AG04450 (cell line): ENCODE measurements around the gene DSE. TPM values are rescaled to one million over a fixed set of nuclear protein-coding genes. Genes with fewer than 3 reads are reported as not detected.

Experiments
- CTCF ChIA-PET: fragments of 300-600, 350-600 bp; formaldehyde crosslinking; extraction: SDS; loops from one replicate; lab custom pipeline; 2022; ENCODE audit warnings: antibody characterized with exemption, inconsistent platforms; lab: Charles Lee
- POLR2A ChIA-PET: fragments of 350-600 bp; formaldehyde crosslinking; extraction: SDS; loops from one replicate; lab custom pipeline; 2021; ENCODE audit warnings: antibody characterized with exemption, inconsistent platforms; lab: Yijun Ruan, JAX
- DNase-seq: peaks from one replicate; pipeline ENCODE4 v3.0.0-alpha.2; 2011; ENCODE audit warnings: low read depth, low spot score
- H3K27ac ChIP-seq: one replicate; pipeline ENCODE4 v1.5.1; 2012; ENCODE audit warnings: low read depth, low read length, control low read depth
- H3K27me3 ChIP-seq: one replicate; pipeline ENCODE4 v1.6.0; 2012; ENCODE audit warnings: low read length; ENCODE audit not compliant: control insufficient read depth, insufficient read depth
- H3K4me3 ChIP-seq: 2 replicates; pipeline ENCODE4 v1.5.1; 2011; ENCODE audit warnings: mild to moderate bottlenecking, low read depth, low read length, control low read depth
- H3K9me3 ChIP-seq: 2 replicates; pipeline ENCODE4 v1.5.1; 2012; ENCODE audit warnings: low read length; ENCODE audit not compliant: control insufficient read depth, insufficient read depth
- CTCF ChIP-seq: IDR thresholded peaks from 2 replicates; pipeline ENCODE4 v1.5.1; 2011; ENCODE audit warnings: low read depth, low read length, control low read depth, inconsistent platforms
- polyA plus RNA-seq: library from polyadenylated mRNA; depleted of rRNA; stranded (reverse); fragments of >200 nt; gene quantifications from 2 replicates; pipeline ENCODE4 v1.2.3, GENCODE V29; 2011

Gene DSE
- polyA plus RNA-seq, 1 experiment: 86.2 TPM

DNA sequence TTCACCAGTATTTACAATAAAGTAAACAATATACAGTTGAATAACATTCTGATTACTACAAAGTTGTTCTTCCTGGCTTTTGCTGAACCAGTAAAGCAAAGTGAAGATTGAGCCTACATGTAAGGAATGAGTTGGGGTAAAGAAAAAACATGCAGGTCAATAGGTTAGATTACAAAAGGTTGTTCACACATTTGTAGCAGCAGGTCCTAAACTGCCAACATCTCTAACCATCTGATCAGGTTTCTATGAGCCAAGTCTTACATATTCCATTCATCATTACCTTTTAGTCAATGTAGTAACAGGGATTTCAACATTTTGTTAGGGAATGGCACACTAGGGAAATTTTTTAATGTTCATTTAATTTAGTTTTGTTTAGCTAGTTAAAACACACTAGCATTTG, 81.2 kb downstream of the DSE start:
- no peak for DNase-seq
- no peak for TF ChIP-seq CTCF
- H3K4me3 ChIP-seq: no peak overlapping the region
- ChIA-PET POLR2A (no interaction called here), CTCF (interaction anchor here (1.0 to 2.8 kb wide), 3 partner anchors 60 to 164 kb away, joined by 3 to 11 read pairs (median 9); partner anchors contain the start of gene CALHM5)
- no peaks in the 10 kb centered on the region for H3K9me3 ChIP-seq
- no peaks in the 10 kb centered on the region for H3K27me3 ChIP-seq
- no peak overlapping the region for H3K27ac ChIP-seq

DNA sequence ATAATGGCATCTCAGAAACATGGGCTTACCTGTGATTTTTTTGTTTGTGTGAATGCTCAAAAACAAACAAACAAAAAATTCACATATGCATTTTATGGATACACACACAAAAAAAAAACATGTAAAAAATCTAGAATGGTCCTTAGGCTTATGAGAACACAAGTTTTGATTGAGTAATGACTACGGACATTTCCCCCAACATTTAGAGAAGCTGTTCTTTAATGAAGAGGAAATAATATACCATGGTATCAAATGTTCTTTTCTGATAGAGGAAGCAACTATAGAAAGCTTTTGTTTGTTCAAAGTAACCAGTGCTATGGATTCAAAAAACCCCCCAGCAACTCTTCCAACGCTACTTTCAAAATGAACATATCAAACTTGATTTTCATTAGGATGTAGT, 81.8 kb downstream of the DSE start:
- CTCF ChIA-PET: interaction anchor here (0.8 to 2.8 kb wide), 2 partner anchors 165 to 183 kb away, joined by 3 to 11 read pairs; no protein-coding TSS in a partner anchor

GRCh38 chr6:116456106-116456505, 85.4 kb downstream of the DSE start:
- POLR2A ChIA-PET: no interaction called here

More for the DNA sequence above, 81.8 kb downstream of the DSE start:
- no peak for DNase-seq
- H3K27me3 ChIP-seq: no peaks in the 10 kb centered on the region
- H3K4me3 ChIP-seq: no peak overlapping the region
- no peaks in the 10 kb centered on the region for H3K9me3 ChIP-seq
- POLR2A ChIA-PET: no interaction called here
- no peak overlapping the region for H3K27ac ChIP-seq
- no peak for TF ChIP-seq CTCF

GRCh38 chr6:116456927-116457326, 86.2 kb downstream of the DSE start:
- no peaks in the 10 kb centered on the region for H3K27me3 ChIP-seq
- no peak for TF ChIP-seq CTCF
- CTCF ChIA-PET: no interaction called here
- H3K9me3 ChIP-seq: peaks cover 5% of the 10 kb centered on the region
- POLR2A ChIA-PET: no interaction called here
- H3K27ac ChIP-seq: no peak overlapping the region
- H3K4me3 ChIP-seq: no peak overlapping the region
- no peak for DNase-seq

More at GRCh38 chr6:116456106-116456505, 85.4 kb downstream of the DSE start:
- DNase-seq: no peak
- no peak for TF ChIP-seq CTCF
- CTCF ChIA-PET: no interaction called here
- H3K27me3 ChIP-seq: no peaks in the 10 kb centered on the region
- H3K9me3 ChIP-seq: no peaks in the 10 kb centered on the region
- H3K4me3 ChIP-seq: no peak overlapping the region
- H3K27ac ChIP-seq: no peak overlapping the region

DNA sequence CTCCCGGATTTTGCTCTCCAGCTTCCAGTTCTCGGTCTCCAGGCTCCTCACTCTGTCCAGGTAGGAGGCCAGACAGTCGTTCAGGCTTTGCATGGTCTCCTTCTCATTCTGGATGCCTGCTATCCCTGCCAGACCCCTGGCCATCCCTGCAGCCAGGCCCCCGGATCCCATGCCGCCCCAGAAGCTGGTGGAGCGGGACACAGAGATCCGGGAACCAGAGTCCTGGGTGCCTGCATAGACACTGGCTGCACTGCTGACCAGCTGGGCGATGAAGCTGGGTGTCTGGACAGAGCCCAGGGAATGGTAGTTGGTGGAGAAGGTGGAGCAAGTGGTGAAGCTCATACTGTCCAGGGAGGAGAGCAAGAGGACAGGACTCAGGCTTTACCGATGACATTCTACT, 87.5 kb downstream of the DSE start:
- DNase-seq: no peak
- H3K4me3 ChIP-seq: no peak overlapping the region
- POLR2A ChIA-PET: no interaction called here
- CTCF ChIA-PET: interaction anchor here (0.8 to 1.5 kb wide), 2 partner anchors 53 to 170 kb away, joined by 3 to 4 read pairs; partner anchors contain the start of gene CALHM5
- no peak for TF ChIP-seq CTCF
- H3K9me3 ChIP-seq: peaks cover 5% of the 10 kb centered on the region
- no peaks in the 10 kb centered on the region for H3K27me3 ChIP-seq
- H3K27ac ChIP-seq: no peak overlapping the region
